HG03097 (cell line): Measurements from ENCODE around the gene PPP1R3E.
"Not testable (repeated sequence)": the region's sequence is repeated elsewhere in the genome, so short reads cannot be mapped to it uniquely, and the experiment has no call there.

Source experiments
- ATAC-seq: cut with Tn5 transposase; IDR thresholded peaks from one replicate; pipeline ENCODE4 v1.9.1; 2021; ENCODE audit not compliant: unreplicated experiment, low FRiP score

PPP1R3E gene

GRCh38 chr14:23299211-23299957 is 3.3 kb downstream of the PPP1R3E start:
- ATAC-seq = no peak

GRCh38 chr14:23297611-23298277 is 4.9 kb downstream of the PPP1R3E start:
- ATAC-seq = no peak

GRCh38 chr14:23297096-23297495 is 5.6 kb downstream of the PPP1R3E start:
- ATAC-seq = no peak

GRCh38 chr14:23296012-23296777 is 6.5 kb downstream of the PPP1R3E start:
- no peak for ATAC-seq

GRCh38 chr14:23294734-23295561 is 7.7 kb downstream of the PPP1R3E start:
- ATAC-seq = no peak

- ATAC-seq = no peak
These were observed 15.7 kb downstream of the PPP1R3E start for GRCh38 chr14:23286902-23287479.

- ATAC-seq = peak; percentile 96
These were observed 16.4 kb downstream of the PPP1R3E start, which contains the start of gene HOMEZ for GRCh38 chr14:23286020-23286901. TSS of gene HOMEZ (minus strand) at chr14:23286132. CDS start at chr14:23285952, 180 bp downstream.

- peak; percentile 25 for ATAC-seq
These were observed 17.1 kb downstream of the PPP1R3E start for GRCh38 chr14:23285530-23286019.

GRCh38 chr14:23284654-23285529 is 17.8 kb downstream of the PPP1R3E start:
- ATAC-seq = no peak

- ATAC-seq = no peak
These were observed 21.4 kb downstream of the PPP1R3E start for GRCh38 chr14:23281247-23281646.

- ATAC-seq = not testable (repeated sequence)
These were observed 24.7 kb downstream of the PPP1R3E start for GRCh38 chr14:23277928-23278327.

GRCh38 chr14:23277189-23277588 is 25.5 kb downstream of the PPP1R3E start:
- no peak for ATAC-seq

GRCh38 chr14:23275412-23275811 is 27.2 kb downstream of the PPP1R3E start:
- no peak for ATAC-seq

GRCh38 chr14:23269193-23269592 is 33.5 kb downstream of the PPP1R3E start:
- ATAC-seq = no peak

GRCh38 chr14:23260849-23261248 is 41.8 kb downstream of the PPP1R3E start:
- not testable (repeated sequence) for ATAC-seq

- ATAC-seq = no peak
These were observed 43.2 kb downstream of the PPP1R3E start for GRCh38 chr14:23259426-23259825.

GRCh38 chr14:23258256-23258655 is 44.4 kb downstream of the PPP1R3E start:
- ATAC-seq = no peak
